Spleen (tissue), 7 donors: ENCODE data around the gene SHC4.

Experiments used
- POLR2AphosphoS5 ChIP-seq, 3 donors: sonication (generic); formaldehyde crosslinking; IDR thresholded peaks; one replicate each; pipeline ENCODE4 v1.5.1; 2017; ENCODE audit warnings: antibody characterized with exemption in 3 of 3
- TF ChIP-seq, protein P1 (sequence below), 11 experiments: fragments of 200-600 bp in 7 of 11; fragments of 450-650 bp in 4 of 11; sonication (generic) in 4 of 11; IDR thresholded peaks in 8 of 11; conservative IDR thresholded peaks in 3 of 11; 1 replicate in 7 of 11; 2 replicates in 4 of 11; pipeline versions ENCODE4 v1.4.0 to v1.8.0; 2016 to 2021; ENCODE audit warnings: antibody characterized with exemption in 11 of 11, inconsistent platforms in 4 of 11, mild to moderate bottlenecking in 1 of 11
- donor health status: DM: no; HTN: no; CAD: no; lungs with moderate emphysema.
- donor health status: DM: no; HTN: no; CAD: no.
- donor health status: DM: no; HTN: no; CAD: no.

DNA sequence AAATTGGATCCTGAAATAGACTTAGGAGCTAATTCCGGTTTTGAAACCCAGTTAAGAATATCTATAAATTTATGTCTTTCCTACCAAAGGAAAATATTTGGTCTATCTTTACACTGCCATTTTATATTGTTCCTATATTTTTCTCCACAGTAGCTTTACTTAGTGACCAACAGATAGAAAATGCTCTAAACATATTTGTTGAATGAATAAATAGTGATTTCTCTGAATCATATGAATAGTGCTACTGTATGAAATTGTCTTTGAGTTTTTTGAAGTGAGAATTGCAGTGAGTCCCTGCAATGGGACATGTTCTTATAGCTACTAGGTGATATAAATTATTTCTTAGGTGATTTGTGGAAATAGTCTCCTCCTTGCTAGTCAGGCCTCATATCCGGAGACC, 104.3 kb downstream of the SHC4 start:
- TF ChIP-seq, protein P1, sequence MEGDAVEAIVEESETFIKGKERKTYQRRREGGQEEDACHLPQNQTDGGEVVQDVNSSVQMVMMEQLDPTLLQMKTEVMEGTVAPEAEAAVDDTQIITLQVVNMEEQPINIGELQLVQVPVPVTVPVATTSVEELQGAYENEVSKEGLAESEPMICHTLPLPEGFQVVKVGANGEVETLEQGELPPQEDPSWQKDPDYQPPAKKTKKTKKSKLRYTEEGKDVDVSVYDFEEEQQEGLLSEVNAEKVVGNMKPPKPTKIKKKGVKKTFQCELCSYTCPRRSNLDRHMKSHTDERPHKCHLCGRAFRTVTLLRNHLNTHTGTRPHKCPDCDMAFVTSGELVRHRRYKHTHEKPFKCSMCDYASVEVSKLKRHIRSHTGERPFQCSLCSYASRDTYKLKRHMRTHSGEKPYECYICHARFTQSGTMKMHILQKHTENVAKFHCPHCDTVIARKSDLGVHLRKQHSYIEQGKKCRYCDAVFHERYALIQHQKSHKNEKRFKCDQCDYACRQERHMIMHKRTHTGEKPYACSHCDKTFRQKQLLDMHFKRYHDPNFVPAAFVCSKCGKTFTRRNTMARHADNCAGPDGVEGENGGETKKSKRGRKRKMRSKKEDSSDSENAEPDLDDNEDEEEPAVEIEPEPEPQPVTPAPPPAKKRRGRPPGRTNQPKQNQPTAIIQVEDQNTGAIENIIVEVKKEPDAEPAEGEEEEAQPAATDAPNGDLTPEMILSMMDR (IDR thresholded peaks at IDR 0.05 in 8 of 11, conservative IDR thresholded peaks at IDR 0.05 in 3 of 11), result no peak
- no peak for TF ChIP-seq POLR2AphosphoS5 (IDR thresholded peaks at IDR 0.05)
